Umbilical cord (tissue), 2 donors: ENCODE data around the gene NDUFS2. TPM values are rescaled to one million over a fixed set of nuclear protein-coding genes. Genes with fewer than 3 reads are reported as not detected.
"Not testable (repeated sequence)": the region's sequence is repeated elsewhere in the genome, so short reads cannot be mapped to it uniquely, and the experiment has no call there.

Experiments used
- DNase-seq: peaks from one replicate; pipeline ENCODE4 v3.0.0-alpha.2; 2015; ENCODE audit warnings: low spot score
- total RNA-seq: library from RNA; depleted of rRNA; stranded (reverse); fragments of >200 nt; gene quantifications from one replicate; pipeline ENCODE4 v1.2.3, GENCODE V29; 2014; ENCODE audit warnings: low replicate concordance; ENCODE audit not compliant: insufficient read depth

NDUFS2 gene
- total RNA-seq, 1 donor from 2014 or later = 35.2 TPM

- DNase-seq = no peak
These were observed 17.1 kb downstream of the NDUFS2 start for GRCh38 chr1:161219078-161219892.

DNA sequence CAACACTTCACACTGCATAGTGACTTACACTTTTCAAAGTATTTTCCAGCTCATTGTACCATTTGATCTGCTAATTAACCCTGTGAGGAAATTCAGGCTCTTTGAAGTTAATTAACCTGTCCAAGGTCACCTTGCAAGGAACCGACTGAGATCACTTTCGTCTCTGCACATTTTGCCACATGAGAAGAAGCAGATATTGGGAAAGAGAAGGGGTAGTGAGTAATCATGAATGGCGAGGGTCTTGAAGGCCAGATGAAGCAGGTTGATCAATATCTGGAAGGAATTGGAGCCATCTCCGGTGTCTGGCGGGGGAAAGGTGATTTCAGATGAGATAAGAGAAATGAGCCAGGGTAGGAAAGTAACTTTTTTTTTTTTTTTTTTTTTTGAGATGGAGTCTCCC is 17.8 kb downstream of the NDUFS2 start:
- no peak for DNase-seq

DNA sequence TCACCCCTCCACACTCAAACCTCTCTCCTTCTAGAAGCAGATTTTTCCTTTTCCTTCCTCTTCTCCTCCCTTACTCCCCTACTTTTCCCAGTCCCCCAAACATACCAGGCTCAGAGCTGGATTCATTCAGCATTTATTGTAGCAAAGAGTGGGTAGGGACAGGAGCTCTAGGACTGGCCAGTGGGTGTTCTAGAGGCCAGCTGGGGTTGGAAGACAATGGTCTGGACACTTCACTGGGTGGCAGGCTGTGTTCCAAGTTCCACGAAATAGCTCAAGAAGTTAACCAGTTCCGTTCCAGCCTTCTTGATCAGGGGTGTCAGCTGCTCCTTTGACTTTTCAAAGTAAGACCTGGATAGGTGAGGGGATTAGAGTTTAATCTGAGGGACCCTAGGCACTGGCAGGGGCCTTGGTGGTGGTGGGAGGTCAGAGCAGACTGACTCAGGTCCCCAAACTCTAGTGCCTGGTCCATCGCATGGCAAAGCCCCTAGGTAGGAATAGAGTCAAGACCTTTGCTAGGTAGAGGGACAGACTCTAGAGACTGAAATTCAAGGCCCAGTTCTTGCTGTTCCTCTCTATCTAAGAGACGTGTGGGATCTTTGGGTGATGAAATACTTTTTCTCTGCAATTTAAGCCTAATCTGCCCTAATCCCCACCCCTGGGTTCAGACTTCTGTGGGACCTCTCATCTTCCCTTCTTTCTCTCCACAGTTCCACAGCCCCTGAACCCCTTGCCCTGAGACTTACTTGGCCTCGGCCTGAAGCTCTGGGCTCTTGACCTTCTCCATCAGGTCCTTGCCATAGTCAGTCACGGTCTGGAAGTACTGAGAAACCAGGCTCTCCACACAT is 20.2 kb downstream of the NDUFS2 start:
- DNase-seq = no peak

- DNase-seq = no peak
These were observed 21.9 kb downstream of the NDUFS2 start for GRCh38 chr1:161223805-161224694.

- DNase-seq = not testable (repeated sequence)
These were observed 22.5 kb downstream of the NDUFS2 start for GRCh38 chr1:161224695-161225087.

DNA sequence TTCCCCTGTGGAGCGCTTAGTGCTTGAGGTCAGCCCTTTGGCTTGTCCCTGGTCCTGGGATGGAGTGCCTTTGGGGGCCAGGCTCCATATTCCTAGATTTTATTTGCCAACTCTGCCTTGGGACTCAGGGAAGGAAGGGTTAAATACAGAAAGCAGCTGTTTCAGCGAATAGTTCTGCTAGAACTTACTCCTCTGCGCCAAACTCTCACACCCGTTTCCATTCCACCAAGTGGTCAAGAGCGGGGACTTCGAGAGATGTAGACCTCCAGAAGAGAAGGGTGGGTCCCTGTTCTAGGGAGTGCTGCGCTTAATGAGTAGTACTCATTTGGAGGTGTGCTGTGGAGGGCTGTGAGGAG is 23.0 kb downstream of the NDUFS2 start:
- peak; percentile 17 for DNase-seq

DNA sequence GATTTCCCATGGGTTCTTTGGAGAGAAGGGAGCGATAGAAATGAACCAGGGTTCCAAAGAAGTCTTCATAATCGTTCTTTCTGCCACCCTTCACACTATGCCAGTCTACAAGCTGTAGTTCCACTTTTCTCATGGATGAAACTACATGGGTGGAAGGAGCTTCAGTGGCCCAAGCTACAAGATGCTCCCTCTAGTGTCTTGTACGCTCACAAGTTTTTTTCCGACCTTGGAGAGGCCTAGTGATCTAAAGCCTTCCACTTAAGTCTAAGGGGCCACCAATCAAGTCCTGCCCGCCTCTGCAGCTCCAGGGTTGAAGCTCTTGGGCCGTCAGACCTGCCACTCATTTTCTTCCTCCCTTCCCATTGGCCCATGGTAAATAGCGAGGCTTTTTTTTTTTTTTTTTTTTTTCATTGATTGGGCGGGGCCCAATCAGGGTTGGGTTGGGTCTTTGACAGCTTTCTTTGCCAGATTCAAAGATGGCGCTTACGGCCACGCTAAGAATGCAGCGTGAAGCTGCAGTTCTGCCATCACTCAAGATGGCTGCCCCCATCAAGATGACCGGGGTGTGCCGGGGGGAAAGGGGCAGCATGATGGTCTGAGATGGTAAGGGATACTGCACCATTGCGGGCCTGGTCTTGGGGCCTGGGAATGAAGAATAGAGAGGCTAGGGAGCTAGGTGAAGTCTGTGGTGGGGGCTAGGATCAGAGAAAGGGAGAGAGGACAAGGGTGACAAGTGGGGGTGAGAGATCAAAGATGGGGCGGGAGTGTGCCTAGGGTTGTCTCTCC is 23.6 kb downstream of the NDUFS2 start, which contains the start of gene TOMM40L:
TSS of gene TOMM40L (plus strand) at position 527 of the 786 bp plus-strand sequence. CDS start 430 bp downstream, outside the sequence.
- DNase-seq = peak; percentile 99

DNA sequence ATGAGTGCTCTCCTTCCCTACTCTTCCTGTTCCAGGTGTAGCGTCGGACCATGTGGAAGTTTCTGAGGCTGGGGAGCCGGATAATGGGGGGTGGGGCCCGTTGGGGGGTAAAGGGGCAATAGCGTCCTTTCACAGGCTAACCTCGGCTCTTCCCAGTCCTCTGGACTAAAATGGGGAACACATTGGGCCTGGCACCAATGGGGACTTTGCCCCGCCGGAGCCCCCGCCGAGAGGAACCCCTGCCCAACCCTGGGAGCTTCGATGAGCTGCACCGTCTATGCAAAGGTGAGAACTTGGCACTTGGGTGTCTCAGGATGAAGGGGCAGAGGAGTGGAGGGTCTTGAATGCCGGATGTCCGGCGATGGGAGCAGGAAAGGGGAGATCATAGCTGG is 24.1 kb downstream of the NDUFS2 start:
- no peak for DNase-seq

GRCh38 chr1:161226759-161227158 is 24.6 kb downstream of the NDUFS2 start:
- no peak for DNase-seq

DNA sequence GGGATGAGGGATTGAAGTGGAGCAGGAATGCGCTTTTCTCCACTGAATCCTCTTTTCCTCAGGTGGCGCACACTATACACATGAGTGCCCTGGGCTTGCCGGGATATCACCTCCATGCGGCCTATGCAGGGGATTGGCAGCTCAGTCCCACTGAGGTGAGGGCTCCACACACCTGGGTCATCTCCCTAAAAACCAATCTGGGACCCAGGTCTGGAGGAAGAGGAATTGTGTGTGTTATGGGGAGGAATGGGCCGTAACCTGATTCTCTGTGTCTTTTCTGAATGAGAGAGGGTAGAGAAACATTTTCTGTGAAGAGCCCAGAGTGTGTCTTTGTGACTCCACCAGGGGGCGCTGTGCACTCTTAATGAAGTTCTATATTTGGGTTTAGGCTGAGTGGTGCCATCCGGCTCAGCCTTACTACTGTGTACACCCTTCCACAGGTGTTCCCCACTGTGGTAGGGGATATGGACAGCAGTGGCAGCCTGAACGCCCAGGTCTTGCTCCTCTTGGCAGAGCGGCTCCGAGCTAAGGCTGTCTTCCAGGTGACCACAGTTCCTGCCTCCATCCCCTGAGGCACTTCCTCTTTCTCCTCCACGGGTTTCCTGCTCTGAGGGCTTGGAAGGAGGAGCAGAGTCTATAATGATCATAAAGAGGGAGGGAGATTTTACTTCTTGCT is 25.2 kb downstream of the NDUFS2 start:
- DNase-seq = peak; percentile 79

DNA sequence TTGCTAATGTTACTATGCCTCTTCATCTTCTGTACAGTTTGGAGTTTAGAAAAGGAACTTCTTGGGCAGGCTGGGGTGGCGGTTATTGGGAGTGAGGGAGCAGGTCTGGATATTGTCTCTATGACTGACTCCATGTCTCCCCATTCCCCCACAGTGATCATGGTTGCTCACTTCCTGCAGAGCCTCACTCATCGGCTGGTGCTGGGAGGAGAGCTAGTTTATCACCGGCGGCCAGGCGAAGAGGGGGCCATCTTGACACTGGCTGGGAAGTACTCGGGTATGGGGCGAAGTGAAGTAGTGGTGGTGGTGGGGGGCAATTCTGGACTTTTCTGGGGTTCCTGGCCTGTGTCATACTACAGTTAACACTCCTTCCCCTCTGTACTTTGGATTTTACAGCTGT is 25.9 kb downstream of the NDUFS2 start:
- DNase-seq = no peak

DNA sequence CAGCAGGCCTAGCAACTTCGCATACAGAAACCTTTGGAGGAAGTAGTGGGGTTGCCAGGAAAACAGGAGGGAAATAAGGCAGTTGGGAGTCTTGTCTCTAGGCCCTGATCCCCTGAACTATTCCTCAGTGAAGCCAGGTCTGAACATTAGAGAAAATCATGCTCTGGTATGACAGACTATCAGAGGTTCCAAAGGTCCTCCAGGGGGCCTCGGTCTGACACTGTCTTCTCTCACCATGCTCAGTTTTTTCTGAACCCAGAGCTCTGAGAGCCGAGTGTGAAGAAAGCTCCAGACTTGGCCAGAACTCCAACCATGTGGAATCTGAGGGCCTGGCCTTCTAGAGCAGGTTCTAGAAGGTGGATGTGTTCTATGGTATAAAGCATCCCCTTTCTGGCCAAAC is 27.7 kb downstream of the NDUFS2 start:
- no peak for DNase-seq

DNA sequence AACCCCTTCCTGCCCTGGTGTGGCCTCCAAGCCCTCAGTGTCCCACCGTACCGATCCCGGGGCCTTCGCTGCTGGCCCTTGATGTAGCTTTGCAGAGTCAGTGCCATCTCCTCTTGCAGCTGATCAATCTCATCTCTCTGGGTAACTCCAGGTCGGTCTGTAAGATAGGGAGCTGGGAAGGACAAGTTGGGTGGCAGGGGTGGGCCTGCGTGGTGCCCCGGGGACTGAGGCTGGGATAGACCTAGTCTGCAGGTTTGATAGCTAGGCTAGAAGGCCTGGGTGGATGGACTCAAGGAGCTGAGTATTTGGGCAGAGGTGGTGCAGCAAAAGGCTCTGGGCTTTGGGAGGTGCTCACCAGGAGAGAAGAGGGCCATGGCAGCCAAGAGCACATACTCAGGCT is 28.6 kb downstream of the NDUFS2 start:
- no peak for DNase-seq

DNA sequence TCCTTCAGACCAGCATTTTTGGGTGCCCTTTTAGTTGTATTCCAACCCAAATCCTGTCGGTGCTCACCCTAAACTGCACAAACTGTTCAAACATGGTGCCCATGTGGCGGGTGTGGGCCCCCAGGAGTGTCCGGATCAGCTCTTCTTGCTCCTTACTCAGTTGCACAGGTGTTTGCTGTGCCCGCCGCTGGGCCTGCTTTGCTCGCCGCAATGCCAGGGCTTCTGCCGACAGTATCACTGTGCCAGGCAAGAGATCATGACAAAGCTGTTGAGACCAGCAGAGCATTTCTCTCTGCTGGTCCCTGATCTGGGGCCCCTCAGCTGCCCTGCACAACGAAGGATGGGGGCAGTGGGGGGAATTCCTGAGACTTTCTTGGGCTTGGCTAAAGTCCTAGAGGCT is 30.9 kb downstream of the NDUFS2 start:
- no peak for DNase-seq

DNA sequence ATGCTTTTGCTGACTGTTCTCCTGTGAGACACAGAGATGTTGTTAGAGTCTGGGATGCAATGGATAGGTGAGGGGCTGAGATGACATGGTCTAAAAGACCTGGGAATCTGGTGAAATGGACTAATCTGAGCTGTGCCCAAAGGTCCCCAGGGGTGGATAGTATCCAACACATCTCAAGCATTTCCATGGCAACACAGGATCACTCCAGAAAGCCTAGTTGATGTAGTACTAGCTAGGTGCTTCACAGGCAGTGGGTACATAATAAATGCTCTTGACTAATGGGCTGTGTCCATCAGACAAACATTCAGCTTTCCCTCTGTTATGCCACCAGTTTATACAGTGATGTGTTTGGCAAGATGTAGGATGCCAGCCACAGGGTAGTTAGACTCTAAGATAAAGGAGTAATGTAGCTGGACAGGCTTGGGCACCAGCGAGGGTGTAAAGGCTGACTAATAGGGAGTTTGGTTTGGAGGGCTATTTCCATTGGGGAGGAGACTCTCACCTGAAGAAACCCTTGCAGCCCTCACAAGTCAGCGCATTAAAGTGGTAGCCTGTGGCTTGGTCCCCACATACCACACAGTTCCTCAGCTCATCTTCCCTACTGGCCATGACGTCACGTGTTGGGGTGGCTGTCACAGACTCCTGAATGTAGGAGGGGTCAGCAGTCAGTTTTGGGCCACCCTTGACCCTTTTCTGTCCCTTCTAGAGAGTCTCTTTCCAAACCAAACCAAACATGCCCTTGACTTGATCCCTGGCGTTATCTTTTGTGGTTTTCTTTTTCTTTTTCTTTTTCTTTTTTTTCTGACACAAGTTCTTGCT is 34.0 kb downstream of the NDUFS2 start:
- DNase-seq = no peak

GRCh38 chr1:161238039-161238473 is 35.9 kb downstream of the NDUFS2 start, which contains the start of gene NR1I3:
TSS of gene NR1I3 (minus strand) at chr1:161238203. CDS start at chr1:161236565, 1,638 bp downstream.
- DNase-seq = no peak

GRCh38 chr1:161241682-161242081 is 39.5 kb downstream of the NDUFS2 start:
- no peak for DNase-seq

- DNase-seq = no peak
These were observed 40.1 kb downstream of the NDUFS2 start for GRCh38 chr1:161242313-161242712.

- no peak for DNase-seq
These were observed 42.7 kb downstream of the NDUFS2 start for GRCh38 chr1:161244888-161245287.
